HepG2 (cell line): ENCODE measurements around the gene CSTF1. TPM values are rescaled to one million over a fixed set of nuclear protein-coding genes. Genes with fewer than 3 reads are reported as not detected.

Source experiments
- ARID4A ChIP-seq: sonication (generic); formaldehyde crosslinking; IDR thresholded peaks from 2 replicates; pipeline ENCODE4 v1.5.0; 2020; ENCODE audit warnings: mild to moderate bottlenecking, missing genetic modification reagents, borderline replicate concordance
- ATM ChIP-seq: fragments of 450-650 bp; IDR thresholded peaks from 2 replicates; pipeline ENCODE4 v1.7.1; 2017; ENCODE audit warnings: mild to moderate bottlenecking, borderline replicate concordance
- CBX1 ChIP-seq: IDR thresholded peaks from one replicate; pipeline ENCODE4 v1.6.1; 2016; ENCODE audit warnings: antibody characterized with exemption, low read depth
- CCDC6 ChIP-seq: sonication (generic); formaldehyde crosslinking; IDR thresholded peaks from 2 replicates; pipeline ENCODE4 v1.8.1; 2022; ENCODE audit warnings: mild to moderate bottlenecking, missing genetic modification reagents, moderate library complexity
- DNMT3B ChIP-seq: conservative IDR thresholded peaks from 2 replicates; pipeline ENCODE4 v1.6.1; 2016; ENCODE audit warnings: missing biosample characterization, control low read depth
- FOXJ3 ChIP-seq: sonication (generic); formaldehyde crosslinking; IDR thresholded peaks from 2 replicates; pipeline ENCODE4 v1.4.0; 2020; ENCODE audit warnings: missing genetic modification reagents, mild to moderate bottlenecking, borderline replicate concordance
- FOXK1 ChIP-seq: sonication (generic); formaldehyde crosslinking; IDR thresholded peaks from 2 replicates; pipeline ENCODE4 v1.4.0; 2020; ENCODE audit warnings: low read depth, missing genetic modification reagents, borderline replicate concordance
- FOXO1 ChIP-seq: sonication (generic); formaldehyde crosslinking; IDR thresholded peaks from 2 replicates; pipeline ENCODE4 v1.4.0; 2020; ENCODE audit warnings: missing genetic modification reagents
- FUBP1 ChIP-seq: sonication (generic); formaldehyde crosslinking; IDR thresholded peaks from 2 replicates; pipeline ENCODE4 v1.5.1; 2020; ENCODE audit warnings: missing genetic modification reagents, mild to moderate bottlenecking, borderline replicate concordance
- NR2F6 ChIP-seq, 2 experiments: IDR thresholded peaks; 2 replicates each; pipeline ENCODE4 v1.6.1; 2016; ENCODE audit warnings: antibody characterized with exemption in 1 of 2, mild to moderate bottlenecking in 1 of 2
- PHF5A ChIP-seq: IDR thresholded peaks from one replicate; pipeline ENCODE4 v1.6.1; 2018; ENCODE audit warnings: low read depth, missing genetic modification reagents; ENCODE audit not compliant: unreplicated experiment
- RORA ChIP-seq: sonication (generic); formaldehyde crosslinking; IDR thresholded peaks from 2 replicates; pipeline ENCODE4 v1.5.0; 2020; ENCODE audit warnings: mild to moderate bottlenecking, missing genetic modification reagents, moderate library complexity
- TBX2 ChIP-seq: sonication (generic); formaldehyde crosslinking; IDR thresholded peaks from 2 replicates; pipeline ENCODE4 v1.5.0; 2020; ENCODE audit warnings: missing genetic modification reagents, mild to moderate bottlenecking, borderline replicate concordance
- TGIF2 ChIP-seq: IDR thresholded peaks from 2 replicates; pipeline ENCODE4 v1.6.1; 2016; ENCODE audit warnings: control low read depth, missing compliant biosample characterization
- WIZ ChIP-seq: sonication (generic); formaldehyde crosslinking; IDR thresholded peaks from 2 replicates; pipeline ENCODE4 v1.5.1; 2020; ENCODE audit warnings: mild to moderate bottlenecking, missing genetic modification reagents
- XRCC5 ChIP-seq: fragments of 200-400 bp; formaldehyde crosslinking; optimal IDR thresholded peaks from 2 replicates; pipeline ENCODE3; 2017; ENCODE audit warnings: mild to moderate bottlenecking, low read length
- ZNF136 ChIP-seq: sonication (generic); formaldehyde crosslinking; IDR thresholded peaks from 2 replicates; pipeline ENCODE4 v1.8.1; 2022; ENCODE audit warnings: low read depth, mild to moderate bottlenecking, moderate library complexity, missing genetic modification reagents
- ZNF589 ChIP-seq: sonication (generic); formaldehyde crosslinking; conservative IDR thresholded peaks from 2 replicates; pipeline ENCODE4 v1.8.0; 2022; ENCODE audit warnings: mild to moderate bottlenecking, moderate library complexity, missing genetic modification reagents
- ZNF615 ChIP-seq: sonication (generic); formaldehyde crosslinking; IDR thresholded peaks from 2 replicates; pipeline ENCODE4 v1.5.0; 2020; ENCODE audit warnings: mild to moderate bottlenecking, missing genetic modification reagents, borderline replicate concordance
- ZNF724P ChIP-seq: sonication (generic); formaldehyde crosslinking; IDR thresholded peaks from 2 replicates; pipeline ENCODE4 v1.8.0; 2022; ENCODE audit warnings: missing genetic modification reagents, borderline replicate concordance
- ZNF777 ChIP-seq: sonication (generic); formaldehyde crosslinking; IDR thresholded peaks from 2 replicates; pipeline ENCODE4 v1.4.0; 2020; ENCODE audit warnings: missing genetic modification reagents
- ZSCAN9 ChIP-seq: IDR thresholded peaks from 2 replicates; pipeline ENCODE4 v1.6.1; 2016; ENCODE audit warnings: borderline replicate concordance
- polyA plus RNA-seq, 8 experiments: library from polyadenylated mRNA; depleted of rRNA in 3 of 8; stranded (reverse) in 7 of 8; unstranded in 1 of 8; fragments of >200 nt; fragmentation: Illumina TruSeq in 4 of 8; extraction: Trizol in 4 of 8; gene quantifications; 2 replicates each; pipeline versions ENCODE4 v1.2.1 to v1.2.3, GENCODE V29; 2011 to 2016; ENCODE audit warnings: low read depth in 4 of 8, missing spikeins in 1 of 8, mixed read lengths in 1 of 8; ENCODE audit not compliant: insufficient read depth in 1 of 8
- total RNA-seq, 5 experiments: library from RNA; depleted of rRNA; stranded (reverse); fragments of >200 nt; fragmentation: Illumina TruSeq; extraction: Trizol; gene quantifications; 2 replicates each; pipeline ENCODE4 v1.2.3, GENCODE V29; 2016; ENCODE audit warnings: low read depth in 1 of 5
- TF ChIP-seq, protein P1 (sequence below): sonication (generic); formaldehyde crosslinking; conservative IDR thresholded peaks from 2 replicates; pipeline ENCODE4 v1.8.1; 2023; ENCODE audit warnings: missing genetic modification reagents

The CSTF1 gene
- total and polyA plus RNA-seq, 2 of the 13 experiments (the other 11 are each of a cell fraction or from before 2014, with no cell fraction given), result 70.9 to 100 TPM

- TF ChIP-seq ARID4A (CRISPR knock-in tag) (no peak; the same call in 1 of the 2 replicates), FUBP1 (peak; percentile 79), PHF5A (CRISPR knock-in tag) (peak; percentile 62), FOXK1 (CRISPR knock-in tag) (peak; percentile 64; the same call in 1 of the 2 replicates), CBX1 (peak; percentile 41), CCDC6 (CRISPR knock-in tag) (no peak), DNMT3B (CRISPR knock-in tag) (no peak), ZNF777 (no peak), ZNF615 (CRISPR knock-in tag) (no peak), ZSCAN9 (CRISPR knock-in tag) (0 out of 2 replicates have a peak, but pooled peaks have one; percentile 35), ZNF136 (CRISPR knock-in tag) (no peak), FOXO1 (CRISPR knock-in tag) (no peak; the same call in 1 of the 2 replicates), ATM (no peak), ZNF589 (CRISPR knock-in tag) (no peak), WIZ (no peak), TGIF2 (no peak), RORA (CRISPR knock-in tag) (no peak), TBX2 (peak; percentile 74), NR2F6 (IDR thresholded peaks at IDR 0.05) (no peak; the same call in 1 of the 2 replicates), NR2F6 (CRISPR knock-in tag; IDR thresholded peaks at IDR 0.05) (peak; percentile 48; the same call in 1 of the 2 replicates), XRCC5 (peak; percentile 52), ZNF724P (CRISPR knock-in tag) (no peak), FOXJ3 (CRISPR knock-in tag) (no peak)
- TF ChIP-seq, protein P1, sequence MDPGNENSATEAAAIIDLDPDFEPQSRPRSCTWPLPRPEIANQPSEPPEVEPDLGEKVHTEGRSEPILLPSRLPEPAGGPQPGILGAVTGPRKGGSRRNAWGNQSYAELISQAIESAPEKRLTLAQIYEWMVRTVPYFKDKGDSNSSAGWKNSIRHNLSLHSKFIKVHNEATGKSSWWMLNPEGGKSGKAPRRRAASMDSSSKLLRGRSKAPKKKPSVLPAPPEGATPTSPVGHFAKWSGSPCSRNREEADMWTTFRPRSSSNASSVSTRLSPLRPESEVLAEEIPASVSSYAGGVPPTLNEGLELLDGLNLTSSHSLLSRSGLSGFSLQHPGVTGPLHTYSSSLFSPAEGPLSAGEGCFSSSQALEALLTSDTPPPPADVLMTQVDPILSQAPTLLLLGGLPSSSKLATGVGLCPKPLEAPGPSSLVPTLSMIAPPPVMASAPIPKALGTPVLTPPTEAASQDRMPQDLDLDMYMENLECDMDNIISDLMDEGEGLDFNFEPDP, result no peak
Measured at GRCh38 chr20:56360133-56360907, 32.1 kb upstream of the CSTF1 start (continued).
